Measurements from ENCODE around the gene MRPS25. TPM values are rescaled to one million over a fixed set of nuclear protein-coding genes. Genes with fewer than 3 reads are reported as not detected.

The MRPS25 gene
- total and polyA plus RNA-seq, 8 donors, result 13.9 to 126 (median 28.8) TPM

- intact Hi-C loops (cut with DNase I; ENCODE audit: low total_unique reads), result no loop called here
- Histone ChIP-seq H3K27me3 (no peaks in the 10 kb centered on the region), H3K27ac (peak overlapping the region; percentile 4 to 75 (median 53)), H3K4me1 (peaks cover 16 to 39% (median 34%) of the 10 kb centered on the region in 4 donors), H3K9me3 (no peaks in the 10 kb centered on the region), H3K4me3 (no peak overlapping the region), H3K36me3 (no peaks in the 10 kb centered on the region)
- peak in 1 of 2 donors; percentile 50 for DNase-seq
- WGBS, 5 donors, result 39 to 54% (median 46%) methylated on average over 3 of the region's 3 CpGs
- no peak for TF ChIP-seq POLR2AphosphoS5 (IDR thresholded peaks at IDR 0.05)
- TF ChIP-seq CTCF (IDR thresholded peaks at IDR 0.05), result peak in 1 of 7 experiments; percentile 5
- no peak for TF ChIP-seq EP300 (IDR thresholded peaks at IDR 0.05)
- TF ChIP-seq POLR2A (IDR thresholded peaks at IDR 0.05), result no peak
Observed at GRCh38 chr3:15102836-15103235, 37.7 kb upstream of the MRPS25 start.

GRCh38 chr3:15102256-15102655 is 37.1 kb upstream of the MRPS25 start:
- intact Hi-C loops (cut with DNase I; ENCODE audit: low total_unique reads), result no loop called here
- peak in 1 of 2 donors; percentile 89 for DNase-seq
- H3K9me3 ChIP-seq, result no peaks in the 10 kb centered on the region
- no peaks in the 10 kb centered on the region for H3K27me3 ChIP-seq
- TF ChIP-seq POLR2A (IDR thresholded peaks at IDR 0.05), result no peak
- TF ChIP-seq CTCF (IDR thresholded peaks at IDR 0.05), result no peak
- peak; percentile 65 for TF ChIP-seq EP300 (IDR thresholded peaks at IDR 0.05)
- peak; percentile 44 to 68 (median 48) for TF ChIP-seq POLR2AphosphoS5 (IDR thresholded peaks at IDR 0.05)
- H3K4me3 ChIP-seq, result no peak overlapping the region
- H3K27ac ChIP-seq, result peak overlapping the region; percentile 53 to 75 (median 60)
- no peaks in the 10 kb centered on the region for H3K36me3 ChIP-seq
- peaks cover 16 to 43% (median 38%) of the 10 kb centered on the region in 4 donors for H3K4me1 ChIP-seq
- WGBS, 5 donors, result 8 to 33% (median 19%) methylated on average over 4 of the region's 4 CpGs

GRCh38 chr3:15099364-15100098 is 34.4 kb upstream of the MRPS25 start:
- Histone ChIP-seq H3K27me3 (no peaks in the 10 kb centered on the region), H3K27ac (peak overlapping the region; percentile 86 to 92 (median 89)), H3K9me3 (no peaks in the 10 kb centered on the region), H3K36me3 (peaks cover 17 to 21% (median 19%) of the 10 kb centered on the region in 4 donors), H3K4me3 (peak overlapping the region; percentile 89 to 97 (median 93)), H3K4me1 (peaks cover 16 to 59% (median 43%) of the 10 kb centered on the region in 4 donors)
- DNase-seq, result no peak
- intact Hi-C loops (cut with DNase I; ENCODE audit: low total_unique reads), result no loop called here
- 13 to 17% (median 15%) methylated on average over 18 to 19 of the region's 19 CpGs for WGBS, 5 donors
- TF ChIP-seq POLR2AphosphoS5 (IDR thresholded peaks at IDR 0.05) (peak in 1 of 3 donors; percentile 1), CTCF (IDR thresholded peaks at IDR 0.05) (no peak)

GRCh38 chr3:15098503-15099363 is 33.6 kb upstream of the MRPS25 start, which contains the start of gene RBSN:
TSS of gene RBSN (minus strand) at chr3:15099148. CDS start at chr3:15096120, 3,028 bp downstream.
- Histone ChIP-seq H3K27ac (peak within 1 kb of the TSS; percentile 86 to 92 (median 89)), H3K9me3 (no peaks in the 10 kb centered on the region), H3K27me3 (no peaks in the 10 kb centered on the region), H3K36me3 (peaks cover 18 to 29% (median 27%) of the 10 kb centered on the region in 4 donors), H3K4me1 (peaks cover 16 to 59% (median 43%) of the 10 kb centered on the region in 4 donors), H3K4me3 (peak within 1 kb of the TSS; percentile 89 to 97 (median 93))
- WGBS, 5 donors, result 0 to 1% (median 0%) methylated on average over 59 to 72 of the region's 72 CpGs
- intact Hi-C loops (cut with DNase I; ENCODE audit: low total_unique reads), result no loop called here
- DNase-seq, result peak; percentile 96 to 98
- TF ChIP-seq POLR2AphosphoS5 (IDR thresholded peaks at IDR 0.05), result peak; percentile 76 to 95 (median 85)
- no peak for TF ChIP-seq POLR2A (IDR thresholded peaks at IDR 0.05)
